Stimulated activated CD8-positive, alpha-beta memory T cell treated with anti-CD3 and anti-CD28 coated beads, Interleukin-15, amount 100 ng/mL, for 1 hour (primary cell): ENCODE measurements around the gene THAP4.

ENCODE experiments used
- DNase-seq: peaks from one replicate; pipeline ENCODE4 v3.0.0-alpha.2; 2020; ENCODE audit warnings: low read depth

THAP4 gene

DNA sequence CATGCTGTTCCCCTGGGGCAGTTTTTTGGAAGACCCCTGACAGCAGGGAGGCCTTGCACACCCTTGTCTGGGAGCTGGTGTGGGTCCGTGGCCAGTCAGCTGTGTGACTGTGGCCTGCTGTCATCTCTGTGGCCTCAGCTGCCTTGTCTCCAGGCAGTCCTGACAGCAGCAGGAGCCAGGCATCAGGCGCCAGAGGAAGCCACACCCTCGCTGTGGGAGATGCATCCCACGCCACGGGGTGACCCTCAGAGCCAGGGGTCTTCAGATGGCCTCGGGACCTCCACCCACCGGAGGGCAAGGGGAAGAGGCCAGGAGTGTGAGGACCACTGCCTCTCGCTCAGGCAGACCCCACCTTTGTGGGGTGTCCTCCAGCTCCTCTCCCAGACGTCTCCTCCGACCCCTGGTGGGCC, 73.4 kb downstream of the THAP4 start:
- DNase-seq: no peak

DNA sequence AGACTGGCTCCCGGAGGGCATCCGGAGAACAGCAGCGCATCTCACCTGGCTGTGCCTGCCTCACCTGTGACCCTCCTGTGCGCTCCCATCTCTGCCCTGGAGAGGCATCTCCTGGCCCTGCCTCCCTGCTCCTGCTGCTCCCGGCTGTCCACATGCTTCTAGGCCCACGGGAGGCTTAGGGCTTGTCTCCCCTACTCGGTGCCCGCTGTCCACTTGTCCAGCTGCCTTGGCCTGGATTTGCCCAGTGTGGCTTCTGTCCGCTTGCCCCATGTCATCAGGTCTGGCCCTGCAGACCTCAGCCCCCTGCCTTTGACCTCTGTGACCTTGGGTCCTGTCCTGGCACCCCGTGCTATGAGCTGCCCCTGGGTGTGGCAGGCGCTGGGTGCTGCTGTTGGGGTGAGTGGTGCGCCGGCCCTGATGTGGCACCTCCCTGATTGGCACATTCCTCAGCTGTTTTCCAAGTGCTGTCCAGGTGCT, 73.9 kb downstream of the THAP4 start:
- DNase-seq: no peak

- DNase-seq: no peak
Measured at GRCh38 chr2:241562269-241562891, 74.6 kb downstream of the THAP4 start.

DNA sequence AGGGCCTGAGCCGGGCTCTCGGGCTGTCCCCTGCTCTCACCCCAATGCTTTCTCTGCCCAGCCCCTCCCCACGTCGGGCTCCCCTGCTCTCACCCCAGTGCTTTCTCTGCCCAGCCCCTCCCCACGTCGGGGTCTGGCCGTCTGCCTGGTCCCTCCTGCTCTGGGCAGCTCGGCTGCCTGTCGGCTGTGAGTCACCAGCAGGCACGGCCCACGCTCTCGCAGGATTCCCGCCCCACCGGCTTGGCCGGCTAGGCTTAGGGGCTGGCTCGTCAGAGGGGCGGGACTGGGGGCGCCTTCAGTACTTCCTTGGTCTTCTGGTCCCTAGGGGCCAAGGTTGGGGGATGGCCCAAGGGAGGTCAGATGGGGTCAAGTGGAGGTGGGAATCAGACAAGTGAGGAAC, 75.1 kb downstream of the THAP4 start:
- no peak for DNase-seq

DNA sequence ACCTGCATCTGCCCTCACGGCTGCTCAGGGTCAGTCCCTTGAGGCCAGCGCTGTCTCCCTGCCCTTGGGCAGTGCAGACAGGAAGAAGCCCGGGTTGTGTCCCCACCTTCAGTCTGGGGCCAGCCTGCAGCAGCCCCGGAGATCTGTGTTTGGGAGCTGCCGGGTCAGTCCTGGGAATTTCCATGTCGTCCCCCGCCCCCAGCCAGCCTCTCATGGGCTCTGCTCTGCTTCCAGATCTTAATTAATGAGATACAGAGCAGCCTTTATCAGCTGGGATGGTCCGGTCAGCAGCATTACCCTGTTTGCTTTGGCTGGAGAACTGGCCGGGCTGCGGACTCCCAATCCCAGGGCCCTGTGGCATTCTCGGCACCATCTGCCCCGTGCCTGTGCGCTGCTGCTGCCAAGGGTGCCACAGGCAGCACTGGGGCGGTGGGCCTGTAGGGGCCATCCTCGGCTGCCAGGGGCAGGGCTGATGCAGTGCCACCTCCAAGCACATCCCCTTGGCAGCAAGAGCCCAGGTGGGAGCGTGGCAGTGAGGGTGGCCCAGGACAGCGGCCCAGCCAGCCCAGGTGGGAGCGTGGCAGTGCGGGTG, 76.0 kb downstream of the THAP4 start:
- DNase-seq: no peak

- DNase-seq: no peak
Measured at GRCh38 chr2:241560162-241560882, 76.6 kb downstream of the THAP4 start.

- no peak for DNase-seq
Measured at GRCh38 chr2:241559323-241560161, 77.4 kb downstream of the THAP4 start.

DNA sequence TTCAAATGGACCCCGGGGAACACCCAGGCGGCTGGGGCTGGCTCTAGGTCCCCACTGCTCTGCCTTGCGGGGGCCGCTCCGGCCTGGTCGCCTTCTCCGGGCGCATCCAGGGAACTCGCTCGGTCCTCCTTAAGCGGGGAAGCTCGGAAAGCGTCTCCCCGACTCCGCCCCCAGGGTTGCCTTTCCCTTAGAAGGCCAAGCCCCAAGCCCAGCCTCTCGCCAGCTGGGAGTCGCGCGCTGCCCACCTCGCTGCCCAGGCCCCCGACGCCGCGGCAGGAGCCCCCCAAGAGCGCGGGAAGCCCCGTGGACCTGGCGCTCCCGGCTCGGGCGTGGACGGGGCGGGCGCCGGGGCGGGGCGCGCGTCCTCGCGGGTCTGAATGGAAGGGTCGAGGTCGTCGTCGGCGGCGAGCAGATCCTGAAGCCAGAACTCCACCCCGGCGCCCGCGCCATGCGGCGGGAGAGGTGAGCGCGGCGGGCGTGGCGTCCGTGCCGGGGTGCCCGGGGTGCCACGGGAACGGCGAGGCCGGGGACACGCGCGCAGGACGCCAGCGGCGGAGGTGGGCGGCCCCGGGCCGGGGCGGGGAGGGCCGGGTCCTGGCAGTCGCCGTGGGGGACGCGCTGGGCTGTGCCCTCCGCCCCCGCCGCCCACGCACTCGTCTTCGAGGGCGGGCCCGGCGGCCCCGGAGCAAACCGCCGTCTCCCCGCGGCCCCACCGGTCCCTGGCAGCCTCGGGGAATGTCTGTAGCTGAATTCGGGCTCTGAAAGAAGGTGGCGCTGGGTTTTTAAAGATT, 78.2 kb downstream of the THAP4 start, which contains the start of gene BOK:
BOK (plus strand) TSS at position 214 of the 791 bp plus-strand sequence. CDS start 739 bp downstream, outside the sequence.
- DNase-seq: no peak

- no peak for DNase-seq
Measured at GRCh38 chr2:241556746-241557145, 80.2 kb downstream of the THAP4 start.

- DNase-seq: no peak
Measured at GRCh38 chr2:241555711-241556110, 81.2 kb downstream of the THAP4 start.

DNA sequence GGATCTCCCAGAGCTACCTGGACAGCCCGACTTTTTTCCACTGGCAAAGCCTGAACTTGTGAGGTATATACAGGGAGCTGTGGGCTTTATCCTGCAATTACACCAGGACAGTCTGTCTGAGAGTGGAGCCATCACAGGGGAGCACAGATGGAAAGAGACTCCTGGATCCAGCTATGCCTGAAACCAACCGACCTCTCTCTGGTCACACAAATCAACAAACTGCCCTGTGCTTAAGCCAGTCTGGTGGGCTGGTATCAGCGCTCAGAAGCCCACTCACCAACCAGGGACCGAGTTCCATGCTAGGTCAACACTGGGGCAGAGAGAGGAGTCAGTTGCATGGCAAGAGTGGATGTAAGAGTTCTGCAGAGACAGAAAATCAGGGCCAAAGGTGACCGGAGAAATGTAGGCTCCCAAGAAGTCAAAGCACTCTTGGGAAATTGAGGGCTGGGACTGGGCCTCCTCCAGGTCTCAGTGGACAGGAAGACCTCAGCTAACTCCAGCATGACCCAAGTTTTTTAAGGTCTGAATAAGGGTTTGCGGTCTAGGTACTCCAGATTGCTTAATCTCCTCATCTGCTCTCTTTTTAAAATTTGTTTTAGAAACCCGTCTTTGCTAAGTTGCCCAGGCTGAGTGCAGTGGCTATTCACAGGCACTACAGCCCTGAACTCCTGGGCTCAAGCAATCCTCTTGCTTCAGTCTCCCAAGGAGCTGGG, 82.2 kb downstream of the THAP4 start:
- no peak for DNase-seq

- DNase-seq: no peak
Measured at GRCh38 chr2:241553981-241554380, 83.0 kb downstream of the THAP4 start.

DNA sequence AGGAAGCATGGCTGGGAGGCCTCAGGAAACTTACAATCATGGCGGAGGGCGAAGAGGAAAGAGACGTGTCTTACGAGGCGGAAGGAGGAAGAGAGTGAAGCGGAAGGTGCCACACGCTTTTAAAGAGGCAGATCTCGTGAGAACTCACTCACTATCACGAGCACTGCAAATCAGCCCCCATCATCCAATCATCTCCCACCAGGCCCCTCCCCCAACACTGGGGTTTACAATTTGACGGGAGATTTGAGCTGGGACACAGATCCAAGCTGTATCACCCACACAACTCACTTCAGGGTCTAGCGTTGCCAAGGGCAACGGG, 83.5 kb downstream of the THAP4 start:
- no peak for DNase-seq

DNA sequence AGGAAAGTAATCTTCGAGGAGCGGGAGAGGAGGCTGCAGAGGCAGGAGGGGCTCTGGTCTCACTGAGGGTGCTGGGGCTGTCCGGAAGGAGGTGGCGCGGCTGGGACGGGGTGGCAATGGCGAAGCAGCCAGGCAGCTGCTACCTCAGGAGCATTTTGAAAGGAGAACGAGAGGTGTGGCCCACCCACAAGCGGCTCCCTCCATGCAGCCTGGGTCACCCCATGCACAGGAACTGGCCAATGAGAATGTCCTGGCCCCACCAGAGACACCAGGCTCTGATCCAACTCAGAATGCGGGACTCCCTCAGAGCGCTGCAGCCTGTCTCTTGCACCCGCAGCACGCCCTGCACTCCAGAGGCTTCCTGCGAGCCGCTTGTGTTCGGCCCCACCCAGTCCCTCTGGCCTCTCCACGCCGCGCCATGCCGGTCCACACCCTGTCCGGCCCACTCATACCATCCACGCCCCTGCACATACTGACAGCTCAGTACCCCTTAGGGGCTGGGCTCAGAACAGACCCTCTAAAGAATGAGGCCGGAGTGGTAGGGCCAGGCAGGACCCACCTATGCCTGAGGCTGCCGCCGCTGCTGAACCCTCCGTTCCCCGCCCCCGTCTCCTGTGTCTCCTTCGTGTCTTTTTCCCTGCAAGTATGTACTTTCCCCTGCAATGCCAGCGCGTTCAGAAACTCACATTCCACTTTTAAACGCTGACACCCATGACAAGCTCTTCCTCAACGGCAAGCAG, 84.8 kb downstream of the THAP4 start:
- no peak for DNase-seq

DNA sequence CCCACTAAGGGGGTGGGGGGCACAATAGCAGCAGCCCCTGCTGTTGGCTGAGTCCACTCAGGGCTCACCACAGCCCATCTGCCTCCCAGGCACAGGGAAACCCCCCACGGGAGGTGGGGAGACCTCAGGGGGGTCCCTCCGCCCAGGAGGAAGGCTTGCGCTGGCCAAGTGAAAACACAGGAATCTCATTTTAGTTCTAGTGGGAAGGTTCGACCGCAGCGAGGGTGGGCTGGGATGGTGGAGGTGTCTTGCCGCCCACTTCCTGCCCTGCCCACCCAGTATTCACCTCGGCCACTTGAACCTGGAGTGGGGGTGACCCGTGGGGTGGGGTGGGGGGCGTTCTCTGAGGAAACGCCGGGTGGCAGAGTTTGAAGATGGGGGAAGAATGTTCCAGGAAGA, 85.4 kb downstream of the THAP4 start:
- DNase-seq: no peak

GRCh38 chr2:241550616-241551580, 86.1 kb downstream of the THAP4 start:
- no peak for DNase-seq

- no peak for DNase-seq
Measured at GRCh38 chr2:241548451-241548835, 88.5 kb downstream of the THAP4 start.

DNA sequence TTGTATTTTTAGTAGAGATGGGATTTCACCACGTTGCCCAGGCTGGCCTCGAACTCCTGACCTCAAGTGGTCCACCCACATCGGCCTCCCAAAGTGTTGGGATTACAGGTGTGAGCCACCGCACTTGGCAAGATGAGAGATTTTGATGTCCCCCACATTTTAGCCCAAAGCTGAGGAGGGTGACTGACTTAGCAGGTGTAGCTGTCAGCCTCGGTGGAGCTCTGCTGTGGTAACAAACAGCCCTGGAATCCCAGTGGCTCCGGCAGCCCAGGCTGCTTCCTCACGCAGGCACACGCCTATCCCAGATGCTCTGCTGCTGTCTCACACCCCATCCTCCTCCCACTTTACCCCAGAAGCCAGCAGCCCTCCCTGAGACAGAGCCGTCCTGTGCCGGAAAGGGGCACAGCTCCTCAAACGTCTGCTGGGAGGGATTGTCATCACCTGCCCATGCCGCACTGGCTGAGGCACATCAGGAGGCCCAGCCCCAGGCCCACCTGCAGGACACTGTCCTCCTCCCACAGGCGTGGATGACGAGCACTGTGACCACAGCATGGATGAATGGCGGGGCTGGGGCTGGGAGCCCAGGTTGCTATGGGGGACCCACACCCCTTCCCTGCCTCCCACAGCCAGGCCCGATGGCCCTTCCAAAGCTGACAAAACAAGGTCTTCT, 89.0 kb downstream of the THAP4 start:
- DNase-seq: no peak
